DMS153 (cell line): ENCODE results near the gene B4GAT1.
A peak's percentile ranks its signal among the peaks of the same experiment; 100 is the strongest.
"Not testable (repeated sequence)": the region's sequence is repeated elsewhere in the genome, so short reads cannot be mapped to it uniquely, and the experiment has no call there.

ENCODE experiments used
- DNase-seq: peaks from one replicate; lab custom pipeline; 2025; lab: John Stamatoyannopoulos, UW

Gene B4GAT1

DNA sequence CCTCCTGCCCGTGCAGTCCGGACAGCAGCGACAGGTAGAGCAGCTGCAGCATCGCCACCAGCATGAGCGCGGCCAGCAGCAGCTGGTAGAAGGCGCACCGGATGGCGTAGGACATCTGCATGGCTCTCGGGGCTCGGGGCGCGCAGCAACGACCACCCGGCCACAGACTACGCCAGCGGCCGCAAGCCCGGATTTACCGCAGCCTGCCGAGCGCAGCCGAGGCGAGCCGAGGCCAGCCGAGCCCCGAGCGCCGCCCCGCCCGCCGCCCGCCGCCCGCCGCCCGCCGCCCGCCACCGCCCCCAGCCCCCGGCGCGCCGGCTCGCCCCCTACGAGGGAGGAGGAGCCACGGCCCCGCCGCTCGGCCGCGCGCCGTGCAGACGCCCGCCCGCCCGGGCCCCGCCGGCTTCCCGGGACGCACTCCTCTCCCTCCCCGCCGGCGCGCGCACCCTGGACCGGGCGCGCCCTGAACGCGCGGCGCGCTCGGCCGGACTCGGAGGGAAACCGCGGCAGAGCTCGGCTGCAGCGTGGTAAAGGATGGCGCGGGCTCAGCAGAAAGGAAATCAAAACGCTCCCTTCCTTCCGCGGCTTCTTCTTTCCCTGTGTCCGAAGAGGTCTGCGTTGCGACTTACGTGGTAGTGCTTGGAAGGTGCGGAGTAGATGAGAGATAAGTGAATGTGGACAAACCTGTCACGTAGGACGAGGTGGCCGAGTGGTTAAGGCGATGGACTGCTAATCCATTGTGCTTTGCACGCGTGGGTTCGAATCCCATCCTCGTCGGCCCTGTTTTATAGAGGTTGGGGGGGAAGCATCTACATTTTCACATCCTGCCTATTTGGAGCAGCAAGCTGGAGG is at the start of gene B4GAT1:
Gene B4GAT1, minus strand, starts transcription at position 205 of the 852 bp plus-strand sequence. Its CDS starts 84 bp downstream, at position 121.
- DNase-seq = peak; percentile 84

DNA sequence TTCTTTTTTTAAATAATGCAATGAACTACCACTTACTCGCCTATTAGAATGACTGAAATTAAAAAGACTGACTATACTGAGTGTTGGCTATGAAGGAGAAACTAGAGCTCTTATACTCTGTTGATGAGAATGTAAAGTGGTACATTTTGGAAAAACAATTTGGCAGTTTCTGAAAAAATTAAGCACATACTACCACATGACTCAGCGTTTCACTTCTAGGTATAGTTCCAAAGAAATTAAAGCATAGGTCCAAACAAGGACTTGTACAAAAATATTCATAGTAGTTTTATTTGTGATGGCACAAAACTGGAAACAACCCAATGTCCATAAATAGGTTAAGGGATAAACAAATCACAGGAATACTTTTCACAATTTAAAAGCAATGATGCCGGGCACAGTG is 46.5 kb upstream of the B4GAT1 start:
- no peak for DNase-seq

DNA sequence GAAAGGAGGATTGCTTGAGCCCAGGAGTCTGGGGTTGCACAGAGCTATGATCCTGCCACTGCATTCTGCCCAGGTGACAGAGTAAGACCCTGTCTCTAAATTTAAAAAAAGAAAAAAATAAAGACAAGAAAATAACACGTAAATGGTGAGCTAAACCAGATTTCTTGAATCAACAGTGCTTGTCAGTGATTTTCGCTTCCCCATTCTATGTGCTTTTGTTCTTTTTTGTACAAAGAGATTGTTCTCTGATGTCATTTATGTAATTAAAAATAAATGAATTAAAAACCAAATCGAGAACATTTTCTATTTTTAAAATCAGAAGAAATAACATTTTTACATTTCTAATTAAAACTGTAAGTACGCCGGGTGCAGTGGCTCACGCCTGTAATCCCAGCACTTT is 43.9 kb upstream of the B4GAT1 start:
- no peak for DNase-seq

DNA sequence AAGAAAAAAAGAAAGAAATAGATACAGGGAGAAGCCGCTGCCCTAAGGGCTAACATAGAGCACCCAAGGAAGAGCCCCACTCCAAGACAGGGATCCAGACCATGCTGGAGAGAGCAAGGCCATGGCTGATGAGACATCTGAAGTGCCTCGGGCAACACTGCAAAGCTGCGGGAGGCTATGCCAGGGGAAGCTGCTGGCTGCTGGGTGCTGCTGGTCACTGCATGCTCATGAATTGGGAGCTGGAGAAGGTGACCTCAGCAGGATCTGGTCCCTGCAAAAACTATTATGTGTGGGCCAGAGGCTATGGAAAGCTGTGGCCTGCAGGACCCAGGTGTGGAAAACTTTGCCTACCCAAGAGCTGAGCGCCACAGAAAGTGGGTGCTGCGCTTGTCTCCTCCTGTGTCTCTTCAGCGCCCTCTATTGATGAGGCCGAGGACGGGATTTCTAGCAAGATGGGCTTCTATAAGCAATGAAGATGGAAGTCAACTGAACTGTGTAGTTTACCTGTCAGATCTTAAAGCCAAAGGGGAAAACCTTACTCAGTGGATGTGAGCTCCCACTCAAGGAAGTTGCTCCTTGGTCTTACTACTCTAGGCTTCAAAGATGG is 41.5 kb upstream of the B4GAT1 start:
- peak; percentile 49 for DNase-seq

DNA sequence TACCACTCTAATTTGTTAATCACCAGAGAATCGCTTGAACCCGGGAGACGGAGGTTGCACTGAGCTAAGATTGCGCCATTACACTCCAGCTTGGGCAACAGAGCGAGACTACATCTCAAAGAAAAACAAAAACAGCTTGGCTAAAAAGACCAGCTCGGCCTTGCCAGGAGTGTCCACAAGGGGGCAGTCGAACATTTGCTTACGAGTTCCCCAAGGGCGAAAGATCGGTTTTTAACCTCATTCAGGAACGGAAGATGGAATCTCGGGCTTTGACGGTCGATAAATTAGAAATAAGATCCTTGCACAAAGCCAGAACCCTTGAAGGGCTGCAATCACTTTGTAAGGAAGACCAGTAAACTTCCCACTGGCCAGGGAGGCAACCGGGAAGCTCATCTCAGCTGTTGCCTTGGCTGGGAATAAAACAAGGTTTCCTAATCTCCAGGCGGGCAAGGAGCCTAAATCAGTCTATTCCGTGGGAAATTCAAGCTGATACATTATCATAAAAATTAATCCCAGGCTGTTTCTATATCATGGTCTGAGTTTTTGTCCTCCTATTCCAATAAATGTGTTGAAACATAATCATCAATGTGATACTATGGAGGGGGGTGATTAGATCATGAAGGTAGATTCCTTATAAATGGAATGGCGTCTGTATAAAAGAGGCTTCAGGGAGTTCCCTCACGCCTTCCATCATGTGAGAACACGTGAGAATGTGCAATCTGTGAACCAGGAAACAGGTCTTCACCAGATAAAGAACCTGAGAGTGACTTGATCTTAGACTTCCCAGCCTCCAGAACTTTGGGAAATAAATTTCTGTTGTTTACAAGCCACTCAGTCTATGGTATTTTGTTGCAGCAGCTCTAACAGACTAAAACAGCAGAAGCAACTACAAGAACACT is 39.0 kb upstream of the B4GAT1 start:
- DNase-seq = peak; percentile 76

DNA sequence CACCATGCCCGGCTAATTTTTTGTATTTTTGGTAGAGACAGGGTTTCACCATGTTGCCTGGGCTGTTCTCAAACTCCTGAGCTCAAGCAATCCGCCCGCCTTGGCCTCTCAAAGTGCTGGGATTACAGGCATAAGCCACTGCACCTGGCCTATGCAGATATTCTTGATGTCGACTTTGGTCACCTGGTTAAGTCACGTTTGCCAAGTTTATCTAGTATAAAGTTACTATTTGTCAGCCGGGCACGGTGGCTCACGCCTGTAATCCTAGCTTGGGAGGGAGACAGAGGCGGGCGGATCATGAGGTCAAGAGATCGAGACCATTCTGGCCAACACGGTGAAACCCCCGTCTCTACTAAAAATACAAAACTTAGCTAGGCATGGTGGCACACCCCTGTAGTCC is 36.9 kb upstream of the B4GAT1 start:
- DNase-seq = not testable (repeated sequence)

DNA sequence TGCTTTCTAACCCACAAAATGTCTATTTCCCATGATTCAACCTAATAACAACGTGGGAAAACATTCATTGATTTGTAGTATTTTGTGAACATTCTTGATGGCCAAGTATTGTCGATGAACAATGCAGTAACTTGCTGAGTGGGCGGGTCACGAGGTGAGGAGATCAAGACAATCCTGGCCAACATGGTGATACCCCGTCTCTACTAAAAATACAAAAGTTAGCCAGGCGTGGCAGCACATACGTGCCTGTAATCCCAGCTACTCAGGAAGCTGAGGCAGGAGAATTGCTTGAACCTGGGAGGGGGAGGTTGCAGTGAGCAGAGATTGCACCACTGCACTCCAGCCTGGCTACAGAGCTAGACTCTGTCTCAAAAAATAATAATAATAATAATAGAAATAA is 32.8 kb upstream of the B4GAT1 start:
- not testable (repeated sequence) for DNase-seq

DNA sequence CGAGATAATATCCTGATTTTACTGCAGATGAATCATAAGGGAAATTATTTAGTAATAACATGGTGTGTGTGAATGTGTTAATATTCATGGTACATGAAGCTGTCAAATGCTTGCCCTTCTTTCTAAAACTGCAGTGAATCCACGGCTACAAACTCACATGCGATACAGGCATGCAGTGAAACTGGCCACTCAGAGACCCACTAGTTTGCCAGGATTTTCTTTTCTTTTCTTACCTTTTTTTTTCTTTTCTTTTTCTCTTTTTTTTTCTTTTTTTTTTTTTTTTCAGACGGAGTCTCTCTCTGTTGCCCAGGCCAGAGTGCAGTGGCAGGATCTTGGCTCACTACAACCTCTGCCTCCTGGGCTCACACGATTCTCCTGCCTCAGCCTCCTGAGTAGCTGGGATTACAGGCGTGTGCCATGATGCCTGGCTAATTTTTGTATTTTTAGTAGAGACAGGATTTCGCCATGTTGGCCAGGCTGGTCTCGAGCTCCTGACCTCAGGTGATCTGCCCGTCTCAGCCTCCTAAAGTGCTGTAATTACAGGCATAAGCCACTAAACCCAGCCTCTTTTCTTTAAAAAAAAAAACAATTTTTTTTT is 26.4 kb upstream of the B4GAT1 start:
- DNase-seq = not testable (repeated sequence)

DNA sequence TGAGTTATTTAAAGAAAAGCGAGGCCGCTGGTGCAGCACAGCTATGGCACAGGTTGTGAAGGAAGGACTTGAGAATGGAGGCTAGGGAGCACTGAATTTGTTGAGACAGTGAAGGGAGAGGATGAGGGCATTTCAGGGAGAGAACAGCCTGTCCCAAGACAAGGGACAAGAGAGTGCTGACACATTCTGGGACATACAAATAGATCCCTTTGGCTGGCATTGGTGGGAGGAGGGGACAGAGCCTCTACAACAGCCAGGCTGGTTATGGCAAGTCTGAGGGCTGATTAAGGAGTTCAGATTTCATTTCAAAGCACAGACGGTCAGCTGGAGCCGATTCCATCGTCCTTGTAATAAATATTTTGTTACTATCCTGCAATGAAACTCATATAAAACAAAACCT is 25.8 kb upstream of the B4GAT1 start:
- no peak for DNase-seq

DNA sequence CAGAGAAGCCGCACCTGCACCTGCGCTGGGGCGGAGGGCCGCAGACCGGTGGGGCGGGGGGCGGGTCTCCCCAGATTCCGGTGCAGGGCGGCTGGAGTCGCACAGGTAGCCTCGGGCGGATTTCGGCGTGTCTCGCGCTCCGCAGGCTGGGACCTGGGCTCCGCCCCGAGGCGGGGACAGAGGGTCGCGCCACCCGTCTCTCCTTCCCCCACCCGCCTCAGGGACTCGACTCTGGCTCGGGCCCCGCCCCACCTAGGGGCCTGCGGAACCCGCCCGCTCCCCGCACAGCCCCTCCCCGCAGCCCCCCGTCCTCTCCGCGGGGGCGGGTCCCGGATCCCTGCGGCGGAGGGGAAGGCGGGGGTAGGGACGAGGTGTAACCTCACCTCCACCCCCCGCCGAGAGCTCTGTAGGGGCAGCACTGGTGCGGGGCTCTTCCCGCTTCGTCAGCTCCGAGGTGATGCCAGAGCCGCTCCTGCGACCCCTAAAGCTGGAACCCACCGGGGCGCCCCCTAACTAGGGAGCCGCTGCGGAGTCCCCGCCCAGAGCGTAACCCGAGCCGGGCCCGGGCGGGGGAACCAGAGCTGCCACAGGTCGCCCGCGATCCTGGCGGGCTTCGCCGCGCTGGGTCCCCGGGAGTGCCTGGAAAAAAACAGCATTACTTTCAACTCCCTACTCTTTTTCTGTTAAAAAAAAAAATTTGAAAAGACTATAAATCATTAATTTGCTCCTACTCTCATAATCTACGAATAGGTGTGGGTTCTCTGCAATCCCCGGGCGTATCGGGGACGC is 24.4 kb upstream of the B4GAT1 start, which contains the start of gene SLC29A2:
Gene SLC29A2, minus strand, starts transcription at position 134 of the 789 bp plus-strand sequence. CDS start 169 bp downstream, outside the sequence.
- DNase-seq = peak; percentile 87

DNA sequence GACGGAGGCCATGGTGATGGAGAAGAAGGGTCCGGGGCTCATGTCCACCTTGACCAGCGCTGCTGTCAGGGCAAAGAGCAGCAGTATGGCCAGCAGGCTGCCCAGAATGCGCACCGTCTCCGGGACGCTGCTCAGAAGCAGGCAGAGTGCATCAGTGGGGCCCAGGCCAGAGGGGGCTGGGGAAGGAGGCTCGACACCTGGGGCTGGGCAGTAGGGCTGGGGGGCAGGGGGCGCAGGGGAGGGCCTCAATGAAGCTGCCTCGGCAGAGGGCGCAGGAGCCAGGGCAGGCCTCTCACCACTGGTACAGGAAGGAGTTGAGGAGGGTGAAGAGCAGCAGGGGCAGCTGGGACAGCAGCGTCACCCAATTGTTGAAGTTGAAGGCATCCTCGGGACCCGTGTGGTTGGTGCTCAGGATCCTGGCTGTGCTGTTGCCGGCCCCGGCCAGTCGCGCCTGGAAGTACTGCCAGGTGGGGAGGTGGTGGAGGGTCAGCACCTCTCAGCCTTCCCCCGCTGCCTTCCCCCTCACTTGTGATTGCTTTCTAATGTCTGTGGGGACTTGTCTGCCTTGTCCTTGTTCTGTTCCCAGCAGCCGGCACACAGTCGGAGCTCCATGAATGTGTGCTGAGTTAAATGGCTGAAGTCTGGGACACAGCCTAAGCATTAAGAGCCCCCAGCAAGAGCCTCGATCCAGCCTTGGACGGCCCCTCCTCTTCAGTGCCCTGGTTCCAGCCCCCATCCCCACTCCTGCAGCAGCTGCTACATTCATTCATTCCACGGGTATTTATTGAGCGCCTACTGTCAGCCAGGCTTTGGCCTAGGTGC is 21.9 kb upstream of the B4GAT1 start:
- no peak for DNase-seq

DNA sequence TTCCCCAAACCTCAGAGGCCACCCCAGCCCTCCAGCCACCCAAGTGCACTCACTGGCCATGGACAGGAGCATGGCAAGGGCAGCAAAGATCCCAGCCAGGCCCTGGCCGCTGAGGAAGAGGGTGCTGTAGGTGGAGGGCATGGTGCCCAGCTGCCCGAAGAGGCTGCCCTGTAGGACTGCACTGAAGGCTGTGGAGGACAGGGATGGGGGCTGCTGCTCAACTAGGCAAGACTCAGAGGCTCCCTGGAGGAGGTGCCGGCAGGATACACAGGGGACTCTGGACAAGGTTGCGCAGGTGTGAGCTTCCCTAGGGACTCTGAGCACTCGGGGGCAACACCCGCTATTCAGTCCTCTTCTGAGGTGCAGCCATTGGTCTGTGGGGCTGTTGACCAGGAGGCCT is 21.1 kb upstream of the B4GAT1 start:
- DNase-seq = no peak

DNA sequence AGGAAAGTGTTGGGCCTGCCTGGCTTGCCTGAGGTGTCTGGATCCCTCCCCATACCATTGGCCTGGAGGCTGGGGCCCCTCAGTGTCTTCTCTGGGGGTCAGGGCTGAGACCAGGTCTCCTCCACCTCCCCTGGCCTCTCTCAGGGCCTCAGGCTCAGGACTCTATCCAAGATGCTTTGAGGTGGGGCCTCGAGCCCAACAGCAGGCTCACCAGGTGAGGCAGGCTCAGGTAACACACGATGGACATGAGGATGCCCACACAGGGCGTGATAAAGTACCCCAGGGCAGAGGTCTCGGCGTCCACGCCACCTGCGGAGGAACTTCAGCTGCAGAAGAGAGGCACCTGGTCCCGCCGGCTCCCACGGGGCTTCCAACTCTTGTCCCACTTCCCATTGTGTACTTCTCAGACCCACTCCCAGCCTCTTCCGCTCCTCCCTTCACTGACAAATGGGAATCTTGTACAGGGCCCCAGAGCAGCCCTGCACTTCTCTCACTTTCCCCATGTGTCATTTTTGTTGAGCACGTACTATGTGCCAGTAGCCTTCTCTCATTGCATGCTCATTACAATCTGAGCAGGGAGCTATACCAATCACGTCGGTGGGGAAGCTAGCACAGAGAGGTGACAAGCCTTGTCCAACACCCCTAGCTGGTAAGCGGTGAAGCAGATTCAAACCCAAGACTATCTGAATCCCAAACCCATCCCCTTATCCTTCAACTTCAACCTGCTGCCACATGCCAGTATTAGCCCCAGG is 20.3 kb upstream of the B4GAT1 start:
- DNase-seq = no peak

DNA sequence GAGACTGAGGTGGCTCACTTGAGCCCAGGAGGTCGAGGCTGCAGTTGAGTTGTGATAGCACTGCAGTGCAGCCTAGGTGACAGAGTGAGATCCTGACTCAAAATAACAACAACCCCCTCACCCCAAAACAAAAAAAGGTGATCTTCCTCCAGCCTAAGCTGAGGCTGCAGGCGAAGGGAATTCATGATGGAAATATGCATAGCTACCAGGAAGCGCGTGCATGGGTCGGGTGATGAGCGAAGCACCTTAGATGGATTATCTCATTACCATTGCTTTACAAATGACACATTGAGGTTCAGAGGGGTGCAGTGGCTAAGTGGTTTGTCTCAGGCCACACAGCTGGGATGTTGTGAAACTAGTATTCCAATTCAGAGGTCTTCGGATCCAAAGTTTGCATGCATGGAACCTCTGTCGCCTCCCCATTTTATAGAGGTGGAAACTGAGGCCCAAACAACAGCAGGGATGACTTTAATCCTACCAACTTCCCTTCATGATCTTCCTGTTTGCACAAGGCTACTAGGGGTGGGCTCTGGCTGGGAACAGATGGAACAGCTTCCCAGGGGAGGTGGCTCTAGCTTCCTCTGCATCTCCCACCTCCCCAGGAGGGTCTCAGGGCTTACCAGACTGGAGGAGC is 19.5 kb upstream of the B4GAT1 start:
- no peak for DNase-seq

DNA sequence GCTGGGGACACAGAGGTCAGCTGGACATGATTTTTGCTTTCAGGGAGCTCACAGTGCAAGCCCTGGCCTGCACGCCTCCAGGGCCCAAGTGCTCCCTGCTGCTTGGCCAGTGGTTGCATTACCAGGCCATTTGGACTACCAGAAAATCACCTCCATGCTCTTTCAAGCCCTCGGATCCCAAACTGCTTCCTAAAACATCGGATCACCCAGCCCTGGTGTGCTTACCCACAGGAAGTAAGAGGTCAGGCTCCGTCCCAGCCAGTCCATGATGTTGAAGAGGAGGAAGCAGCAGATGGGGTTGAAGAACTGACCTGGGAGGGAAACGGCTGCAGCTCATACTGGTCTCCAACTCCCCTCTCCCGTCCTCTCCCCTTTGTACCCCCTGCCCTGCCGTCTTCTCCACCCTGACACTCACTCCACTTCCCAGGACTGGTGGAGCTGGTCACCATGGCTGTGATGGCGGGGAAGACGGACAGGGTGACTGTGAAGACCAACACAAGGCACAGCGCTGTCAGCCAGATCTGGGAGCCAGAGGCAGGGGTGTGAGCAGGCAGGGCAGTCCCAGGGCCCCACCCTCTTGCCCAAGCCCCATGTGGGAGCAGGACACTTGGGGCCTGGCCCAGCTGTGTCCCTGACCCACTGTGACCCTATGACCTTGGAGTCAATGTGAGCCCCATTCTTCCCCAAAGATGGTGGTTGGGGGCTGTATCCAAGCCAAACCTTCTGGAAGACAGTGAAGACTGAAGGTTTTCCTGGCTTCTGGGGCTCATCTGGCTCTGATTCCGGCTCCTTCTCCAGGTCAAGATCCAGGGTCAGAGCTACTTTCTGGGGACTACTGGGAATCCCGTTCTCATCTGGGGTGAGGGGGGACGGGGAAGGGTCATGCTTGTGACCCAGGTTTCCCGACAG is 18.5 kb upstream of the B4GAT1 start:
- no peak for DNase-seq

DNA sequence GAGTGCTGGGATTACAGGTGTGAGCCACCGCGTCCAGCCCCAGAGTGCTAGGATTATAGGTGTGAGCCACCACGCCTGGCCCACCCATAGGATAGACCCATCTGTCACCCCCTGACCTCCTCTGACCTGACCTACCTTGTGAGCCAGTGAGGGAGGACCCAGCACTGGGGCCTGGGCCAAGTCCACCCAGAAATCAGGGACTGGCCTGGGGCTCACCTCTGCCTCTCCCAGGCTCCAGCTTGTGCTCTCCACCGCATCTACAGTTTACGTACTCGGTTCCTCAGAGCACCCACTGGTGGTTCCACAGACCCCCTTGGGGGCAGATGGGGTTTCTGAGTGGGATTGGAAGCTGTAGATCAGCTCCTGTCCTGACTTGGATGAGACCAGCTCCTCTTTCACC is 17.7 kb upstream of the B4GAT1 start:
- no peak for DNase-seq

DNA sequence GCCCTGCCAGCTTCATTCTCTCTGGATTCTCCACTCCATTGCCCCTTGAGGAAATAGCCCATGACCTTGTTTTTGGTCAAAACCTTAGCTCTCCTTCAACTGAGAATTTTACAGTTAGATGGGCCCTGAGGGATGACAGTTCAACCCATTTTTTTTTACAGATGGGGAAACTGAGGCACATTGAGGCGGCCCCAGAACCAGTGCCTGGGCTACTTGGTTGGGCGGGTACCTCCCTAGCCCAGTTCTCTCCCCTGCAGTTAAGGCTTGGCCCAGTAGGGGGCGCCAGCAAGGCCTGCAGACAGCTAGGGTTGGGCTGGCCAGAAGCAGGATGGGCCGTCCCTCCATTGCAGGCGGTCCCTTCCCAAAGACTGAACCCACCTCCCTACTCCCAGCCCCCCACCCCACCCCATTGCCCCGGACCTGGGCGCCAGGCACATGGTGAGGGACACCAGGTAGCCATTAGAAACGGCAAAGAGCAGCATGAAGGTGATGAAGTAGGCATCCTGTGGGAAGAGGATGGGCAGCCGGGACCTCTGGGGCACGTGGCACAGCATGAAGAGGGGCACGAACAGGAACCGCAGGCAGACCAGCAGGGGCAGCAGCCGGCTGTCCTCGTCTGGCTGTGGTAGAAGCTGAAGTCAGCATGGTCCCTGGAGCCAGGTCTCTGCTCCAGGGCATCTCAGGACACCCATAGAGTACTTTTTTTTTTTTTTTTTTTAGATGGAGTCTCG is 16.5 kb upstream of the B4GAT1 start:
- no peak for DNase-seq
